Panc1 (cell line): ENCODE measurements around the gene SPATA3.

Experiments
- CTCF ChIP-seq: fragments of 450-650 bp; IDR thresholded peaks from 2 replicates; pipeline ENCODE4 v1.5.1; 2017; ENCODE audit warnings: mild to moderate bottlenecking
- POLR2AphosphoS5 ChIP-seq: IDR thresholded peaks from 2 replicates; pipeline ENCODE4 v1.6.1; 2012; ENCODE audit warnings: mild to moderate bottlenecking, low read depth, low read length, moderate library complexity
- REST ChIP-seq, 2 experiments: IDR thresholded peaks; 2 replicates each; pipeline ENCODE4 v1.6.1; 2011 to 2012; ENCODE audit warnings: low read depth in 2 of 2, control low read depth in 1 of 2, low read length in 1 of 2, mild to moderate bottlenecking in 1 of 2, moderate library complexity in 1 of 2; ENCODE audit not compliant: insufficient read depth in 1 of 2
- TCF7L2 ChIP-seq: IDR thresholded peaks from 2 replicates; pipeline ENCODE4 v1.6.1; 2011; ENCODE audit warnings: mild to moderate bottlenecking, low read depth, low read length, inconsistent platforms

- TF ChIP-seq CTCF (no peak), POLR2AphosphoS5 (no peak), TCF7L2 (no peak), REST (IDR thresholded peaks at IDR 0.05; ENCODE audit: insufficient read depth in 1 of 2, low read depth in 2 of 2, low read length in 1 of 2) (no peak)
Measured at GRCh38 chr2:231010201-231010730, 14.3 kb downstream of the SPATA3 start.
